ENCODE measurements around the gene HIGD1C.
"Not testable (repeated sequence)": the region's sequence is repeated elsewhere in the genome, so short reads cannot be mapped to it uniquely, and the experiment has no call there.

- TF ChIP-seq CTCF, EP300, POLR2A (IDR thresholded peaks at IDR 0.05): not testable (repeated sequence)
Observed at GRCh38 chr12:50912361-50912760, 40.0 kb upstream of the HIGD1C start.
